Mucosa of stomach (tissue), 1 donor: Measurements from ENCODE around the gene BARX2.

Experiments used
- H3K27me3 ChIP-seq: one replicate; pipeline ENCODE4 v1.7.0; 2013; ENCODE audit warnings: mild to moderate bottlenecking, low read length; ENCODE audit not compliant: control insufficient read depth, insufficient read depth
- H3K36me3 ChIP-seq: one replicate; pipeline ENCODE4 v1.7.0; 2013; ENCODE audit warnings: low read length; ENCODE audit not compliant: control insufficient read depth, insufficient read depth
- H3K4me1 ChIP-seq: one replicate; pipeline ENCODE4 v1.7.0; 2013; ENCODE audit warnings: mild to moderate bottlenecking, low read length; ENCODE audit not compliant: control insufficient read depth, insufficient read depth
- H3K4me3 ChIP-seq: one replicate; pipeline ENCODE4 v1.7.0; 2013; ENCODE audit warnings: low read length
- H3K9ac ChIP-seq: one replicate; pipeline ENCODE4 v1.7.0; 2013; ENCODE audit warnings: mild to moderate bottlenecking, low read length, moderate library complexity
- H3K9me3 ChIP-seq: one replicate; pipeline ENCODE4 v1.7.0; 2013; ENCODE audit warnings: mild to moderate bottlenecking, low read length, moderate library complexity; ENCODE audit not compliant: control insufficient read depth
- donor health status: Pancreatic carcinoma.

Gene BARX2

DNA sequence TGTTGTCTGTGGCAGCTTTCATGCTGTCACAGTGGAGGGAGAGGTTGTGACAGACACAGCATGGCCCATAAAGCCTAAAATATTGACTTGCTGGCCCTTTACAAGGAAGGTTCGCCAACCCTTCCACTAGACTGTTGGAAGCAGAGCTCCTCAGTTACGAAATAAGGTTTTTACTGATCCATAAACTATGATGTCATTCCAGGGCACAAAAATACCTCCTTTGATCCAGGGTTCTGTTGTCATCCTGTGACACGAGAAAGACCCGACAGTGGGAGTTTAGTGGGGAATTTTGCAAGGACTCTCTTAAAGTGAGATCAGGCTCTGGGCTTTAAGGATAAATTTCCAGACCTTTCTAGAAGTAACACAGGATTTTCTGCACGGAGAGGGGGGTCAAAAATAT is 15.7 kb downstream of the BARX2 start:
- peaks cover 14% of the 10 kb centered on the region for H3K4me1 ChIP-seq
- H3K4me3 ChIP-seq, result no peak overlapping the region
- no peak overlapping the region for H3K9ac ChIP-seq
- no peaks in the 10 kb centered on the region for H3K36me3 ChIP-seq
- H3K9me3 ChIP-seq, result no peaks in the 10 kb centered on the region
- H3K27me3 ChIP-seq, result no peaks in the 10 kb centered on the region

DNA sequence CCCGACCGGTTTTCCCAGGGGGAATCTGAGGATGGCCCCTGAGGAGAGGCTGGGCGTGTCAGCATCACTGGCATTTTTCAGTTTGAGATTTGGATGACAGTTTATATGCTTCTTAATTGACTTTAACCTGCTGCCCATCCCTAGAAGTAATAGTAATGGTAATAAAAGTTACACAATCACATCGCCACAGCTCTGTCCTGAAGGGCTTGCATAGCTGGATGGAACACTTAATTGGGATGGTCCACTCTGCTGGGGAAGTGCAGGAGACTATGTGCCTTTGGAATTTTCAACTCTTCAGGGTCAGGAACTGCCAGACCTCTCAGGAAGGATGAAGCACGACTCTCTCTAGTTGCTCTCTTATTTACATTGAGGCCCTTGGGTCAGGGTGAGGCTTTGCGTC is 16.2 kb downstream of the BARX2 start:
- H3K9me3 ChIP-seq, result no peaks in the 10 kb centered on the region
- H3K4me3 ChIP-seq, result no peak overlapping the region
- H3K27me3 ChIP-seq, result no peaks in the 10 kb centered on the region
- H3K36me3 ChIP-seq, result no peaks in the 10 kb centered on the region
- no peak overlapping the region for H3K9ac ChIP-seq
- H3K4me1 ChIP-seq, result peaks cover 10% of the 10 kb centered on the region

DNA sequence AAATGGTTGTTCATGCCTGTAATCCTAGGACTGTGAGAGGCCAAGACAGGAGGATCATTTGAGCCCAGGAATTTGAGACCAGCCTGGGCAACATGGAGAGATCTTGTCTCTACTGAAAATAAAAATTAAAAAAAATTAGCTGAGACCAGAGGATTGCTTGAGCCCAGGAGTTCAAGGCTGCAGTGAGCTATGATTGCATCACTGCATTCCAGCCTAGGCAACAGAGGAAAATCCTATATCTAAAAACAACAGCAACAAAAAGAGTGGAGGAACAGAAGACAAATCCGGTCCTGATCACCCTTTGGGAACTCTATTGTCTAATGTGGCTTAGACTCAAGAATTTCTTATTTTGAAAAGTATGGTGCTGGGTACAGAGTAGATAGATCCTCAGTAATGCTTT is 17.3 kb downstream of the BARX2 start:
- no peak overlapping the region for H3K4me3 ChIP-seq
- H3K27me3 ChIP-seq, result no peaks in the 10 kb centered on the region
- H3K4me1 ChIP-seq, result no peaks in the 10 kb centered on the region
- no peak overlapping the region for H3K9ac ChIP-seq
- no peaks in the 10 kb centered on the region for H3K36me3 ChIP-seq
- H3K9me3 ChIP-seq, result no peaks in the 10 kb centered on the region

DNA sequence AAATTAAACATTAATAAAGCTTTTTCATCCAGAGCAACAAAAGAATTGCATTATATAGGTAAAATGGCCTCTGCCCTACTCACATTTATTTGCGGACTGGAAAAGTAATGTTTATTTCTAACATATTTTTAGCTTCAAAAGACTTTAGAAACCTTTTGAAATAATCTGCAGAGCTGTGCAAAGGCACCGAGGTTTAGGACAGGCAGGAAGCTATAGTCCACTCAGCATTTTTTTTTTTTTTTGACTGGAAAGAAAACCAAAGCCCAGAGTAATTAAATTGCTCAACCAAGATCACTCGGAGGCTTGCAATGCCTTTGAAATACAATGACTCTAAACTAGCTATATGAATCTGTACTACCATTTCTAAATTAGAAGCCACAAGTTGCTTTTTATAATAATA is 19.1 kb downstream of the BARX2 start:
- H3K36me3 ChIP-seq, result no peaks in the 10 kb centered on the region
- H3K27me3 ChIP-seq, result no peaks in the 10 kb centered on the region
- no peak overlapping the region for H3K4me3 ChIP-seq
- no peak overlapping the region for H3K9ac ChIP-seq
- H3K9me3 ChIP-seq, result no peaks in the 10 kb centered on the region
- no peaks in the 10 kb centered on the region for H3K4me1 ChIP-seq

DNA sequence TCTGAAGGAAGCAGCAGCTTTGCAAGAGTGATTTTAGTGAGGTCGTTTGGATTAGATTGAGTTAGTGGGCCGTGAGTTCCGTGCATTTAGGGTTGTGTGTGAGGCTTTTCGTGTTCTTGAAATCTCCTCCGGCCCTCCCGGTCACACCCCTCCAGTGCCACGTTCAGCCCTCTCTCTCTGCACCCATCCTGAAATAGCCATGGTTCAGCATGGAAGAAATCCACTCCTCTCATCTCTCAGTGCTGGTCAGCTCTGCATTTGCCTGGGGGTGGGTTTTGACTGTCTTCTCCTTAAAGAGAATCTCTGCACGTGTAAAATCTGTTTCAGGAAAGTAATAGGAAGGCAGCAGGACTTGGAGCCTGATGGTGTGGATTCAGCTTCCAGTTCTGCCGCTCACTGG is 19.8 kb downstream of the BARX2 start:
- H3K9ac ChIP-seq, result no peak overlapping the region
- H3K4me3 ChIP-seq, result no peak overlapping the region
- no peaks in the 10 kb centered on the region for H3K4me1 ChIP-seq
- H3K9me3 ChIP-seq, result no peaks in the 10 kb centered on the region
- no peaks in the 10 kb centered on the region for H3K36me3 ChIP-seq
- no peaks in the 10 kb centered on the region for H3K27me3 ChIP-seq

DNA sequence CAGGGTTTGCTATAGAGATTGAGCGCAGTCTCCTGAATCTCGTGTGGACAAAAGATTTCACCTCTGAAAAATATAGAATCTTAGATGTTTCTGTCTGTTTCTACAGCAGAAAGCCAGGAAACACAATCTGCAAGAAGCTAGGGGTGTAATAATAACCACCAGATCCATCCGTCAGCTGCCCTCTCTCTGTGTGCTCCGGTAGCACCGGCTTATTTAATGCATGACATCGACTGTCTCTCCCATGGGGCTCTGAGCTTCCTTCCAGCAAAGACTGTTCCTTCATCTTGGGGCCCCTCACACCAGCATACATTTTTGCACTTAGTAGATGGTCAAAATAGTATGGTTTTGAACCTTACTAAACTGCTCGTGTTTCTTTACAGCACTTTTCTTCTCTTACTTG is 20.2 kb downstream of the BARX2 start:
- H3K9ac ChIP-seq, result no peak overlapping the region
- H3K9me3 ChIP-seq, result no peaks in the 10 kb centered on the region
- H3K4me1 ChIP-seq, result no peaks in the 10 kb centered on the region
- no peaks in the 10 kb centered on the region for H3K27me3 ChIP-seq
- H3K4me3 ChIP-seq, result no peak overlapping the region
- no peaks in the 10 kb centered on the region for H3K36me3 ChIP-seq

DNA sequence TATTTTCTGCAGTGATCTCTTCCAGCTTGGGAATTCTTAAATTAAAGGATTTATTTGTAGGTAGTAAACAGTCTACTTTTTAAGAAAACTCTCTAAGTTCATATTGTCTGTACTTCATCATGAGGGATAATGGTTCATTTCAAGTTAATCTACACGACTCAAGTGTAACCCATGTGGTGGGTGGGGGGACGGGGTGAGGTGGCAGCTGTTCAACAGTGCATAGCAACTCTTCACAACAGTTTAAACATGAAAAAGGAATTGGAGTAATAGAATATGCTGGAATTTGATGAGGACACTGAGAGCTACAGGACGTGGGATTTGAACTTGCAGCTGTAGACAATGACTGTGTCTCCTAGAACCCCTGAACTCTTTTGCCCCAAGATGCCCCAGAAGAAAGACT is 20.8 kb downstream of the BARX2 start:
- Histone ChIP-seq H3K36me3 (no peaks in the 10 kb centered on the region), H3K4me1 (no peaks in the 10 kb centered on the region), H3K9me3 (no peaks in the 10 kb centered on the region), H3K4me3 (no peak overlapping the region), H3K9ac (no peak overlapping the region), H3K27me3 (no peaks in the 10 kb centered on the region)

DNA sequence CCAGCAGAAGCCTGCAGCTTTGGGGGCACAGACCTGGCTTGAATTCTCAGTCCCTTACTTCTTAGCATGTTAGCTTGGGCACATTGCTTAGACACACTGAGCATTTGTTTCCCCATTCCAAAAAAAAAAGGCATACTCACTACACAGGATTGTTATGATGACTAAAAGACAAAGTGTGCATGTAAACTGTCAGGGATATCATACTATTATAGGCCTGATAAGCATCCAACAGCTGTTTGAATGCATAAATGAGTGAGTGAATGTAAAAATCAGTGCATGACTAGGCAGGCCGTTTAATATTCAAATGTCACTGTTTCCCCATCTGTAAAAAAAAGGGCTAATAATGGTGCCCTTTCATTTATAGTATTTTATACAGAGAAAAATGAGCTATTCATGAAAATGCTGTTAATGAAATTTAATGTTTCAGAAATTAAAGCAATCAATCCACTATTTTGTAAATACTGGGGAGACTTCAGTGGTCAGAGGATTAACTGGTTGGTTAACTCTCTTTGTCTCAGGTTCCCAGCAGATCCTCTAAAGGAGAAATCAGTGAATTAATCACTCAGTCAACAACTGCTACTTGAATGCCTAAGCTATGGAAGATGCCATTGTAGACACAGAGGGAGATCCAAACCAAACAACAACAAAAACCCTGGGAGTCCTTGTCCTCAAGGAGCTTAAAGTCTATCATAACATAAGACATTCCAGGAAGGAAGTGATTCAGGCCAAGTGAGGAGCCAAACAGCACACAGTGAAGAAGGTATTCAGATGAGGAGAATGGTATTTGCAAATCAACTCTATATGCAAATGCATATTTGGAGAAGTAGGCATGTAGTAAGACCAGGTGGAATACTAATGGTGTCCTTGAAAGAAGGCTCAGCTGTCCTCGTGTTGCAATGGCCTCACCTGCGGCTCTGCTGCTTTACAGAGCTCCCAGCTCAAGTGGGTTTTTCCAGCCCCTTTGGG is 26.8 kb downstream of the BARX2 start:
- Histone ChIP-seq H3K4me3 (no peak overlapping the region), H3K4me1 (no peaks in the 10 kb centered on the region), H3K9ac (no peak overlapping the region), H3K27me3 (no peaks in the 10 kb centered on the region), H3K36me3 (no peaks in the 10 kb centered on the region), H3K9me3 (no peaks in the 10 kb centered on the region)

DNA sequence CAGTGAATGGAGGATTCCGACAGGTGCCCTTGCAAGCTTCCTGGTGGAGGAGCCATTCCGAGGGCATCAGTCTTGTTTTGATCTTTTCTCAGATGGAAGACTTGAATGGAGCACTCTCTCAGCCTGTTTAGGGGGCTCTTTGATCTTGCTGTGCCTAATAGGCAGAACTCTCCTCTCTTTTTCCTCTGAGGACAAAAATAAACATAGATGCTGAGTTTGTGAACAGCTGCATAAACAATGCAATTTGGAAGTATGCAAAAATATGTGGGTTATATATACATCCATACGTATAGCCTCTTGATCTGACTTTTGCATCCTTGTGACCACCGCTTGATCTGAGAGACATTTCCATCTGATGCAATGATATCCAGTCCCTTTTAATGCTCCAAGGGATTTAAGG is 29.1 kb downstream of the BARX2 start:
- no peaks in the 10 kb centered on the region for H3K9me3 ChIP-seq
- H3K4me1 ChIP-seq, result no peaks in the 10 kb centered on the region
- H3K36me3 ChIP-seq, result no peaks in the 10 kb centered on the region
- no peaks in the 10 kb centered on the region for H3K27me3 ChIP-seq
- no peak overlapping the region for H3K9ac ChIP-seq
- no peak overlapping the region for H3K4me3 ChIP-seq

DNA sequence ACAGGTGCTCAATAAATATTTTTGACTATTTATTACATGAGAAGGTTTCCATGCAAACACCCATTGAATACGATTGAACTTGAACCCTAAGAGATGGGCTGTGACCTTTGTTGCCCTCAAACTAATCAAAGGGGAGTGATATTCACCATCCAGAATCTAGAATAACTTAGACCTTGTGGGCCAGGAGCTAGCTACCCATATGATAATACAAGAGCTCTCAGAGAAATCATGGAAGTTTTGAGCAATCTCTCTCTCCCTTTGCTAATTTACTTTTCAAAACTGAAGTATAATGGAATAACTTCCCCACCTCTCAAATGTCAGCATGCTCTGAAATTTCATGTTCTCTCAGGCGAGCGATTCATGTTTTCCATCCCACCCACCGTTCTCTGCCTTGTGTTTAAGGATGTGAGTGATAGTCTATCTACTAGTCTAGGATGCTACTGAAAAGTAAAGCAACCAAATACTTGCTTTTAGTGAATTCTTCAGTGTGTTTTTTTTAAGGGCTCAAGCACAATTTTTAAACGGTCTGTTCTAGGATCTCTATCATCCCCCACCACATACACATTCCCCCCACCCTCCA is 33.3 kb downstream of the BARX2 start:
- Histone ChIP-seq H3K9me3 (no peaks in the 10 kb centered on the region), H3K9ac (no peak overlapping the region), H3K36me3 (no peaks in the 10 kb centered on the region), H3K4me3 (no peak overlapping the region), H3K27me3 (no peaks in the 10 kb centered on the region), H3K4me1 (peaks cover 15% of the 10 kb centered on the region)

DNA sequence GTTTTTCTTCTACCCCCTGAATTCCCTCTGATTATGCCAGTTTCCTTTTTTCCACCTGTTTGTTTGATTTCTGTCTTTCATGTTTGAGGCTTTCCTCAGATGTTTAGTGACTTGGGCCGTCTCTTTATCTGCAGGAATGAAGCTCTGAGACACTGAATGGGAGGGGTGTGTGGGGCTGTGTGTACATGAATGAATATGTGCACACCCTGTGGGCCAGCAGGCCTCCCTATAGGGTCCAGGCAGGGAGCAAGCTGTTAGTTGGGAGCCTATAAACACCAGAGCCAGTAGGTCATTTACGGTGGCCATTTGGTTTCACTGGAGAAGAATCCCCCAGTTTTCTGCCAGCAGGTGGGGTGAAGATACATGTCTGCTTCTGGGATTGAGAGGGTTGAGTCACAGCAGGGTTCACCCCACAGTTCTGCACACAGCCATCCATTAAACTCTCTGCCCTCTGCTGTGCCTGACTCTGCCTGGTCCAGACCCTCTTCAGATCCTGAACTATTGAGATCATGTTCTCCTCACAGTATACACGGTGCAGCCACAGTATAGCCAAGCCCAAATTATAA is 34.8 kb downstream of the BARX2 start:
- no peaks in the 10 kb centered on the region for H3K27me3 ChIP-seq
- no peak overlapping the region for H3K4me3 ChIP-seq
- H3K9ac ChIP-seq, result no peak overlapping the region
- no peaks in the 10 kb centered on the region for H3K36me3 ChIP-seq
- H3K4me1 ChIP-seq, result peaks cover 24% of the 10 kb centered on the region
- H3K9me3 ChIP-seq, result no peaks in the 10 kb centered on the region

DNA sequence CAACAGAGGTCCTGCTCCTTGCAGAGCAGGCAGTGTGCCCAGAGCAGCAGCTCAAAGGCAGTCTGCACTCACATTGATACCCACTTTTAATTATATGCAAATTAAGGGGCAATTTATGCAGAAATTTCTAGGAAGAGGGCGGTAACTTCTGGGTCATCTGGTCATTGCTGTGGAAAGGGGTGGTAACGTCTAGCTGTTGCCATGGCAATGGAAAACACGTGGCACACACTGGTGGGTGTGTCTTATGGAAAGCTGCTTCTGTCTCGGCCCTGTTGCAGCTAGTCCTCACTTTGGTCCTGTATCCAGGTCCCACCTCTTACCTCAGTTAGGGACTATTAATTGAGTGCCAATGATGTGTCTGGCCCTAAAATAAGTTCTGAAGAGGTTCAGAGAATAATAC is 36.8 kb downstream of the BARX2 start:
- H3K9ac ChIP-seq, result no peak overlapping the region
- peaks cover 38% of the 10 kb centered on the region for H3K4me1 ChIP-seq
- no peak overlapping the region for H3K4me3 ChIP-seq
- no peaks in the 10 kb centered on the region for H3K9me3 ChIP-seq
- H3K36me3 ChIP-seq, result no peaks in the 10 kb centered on the region
- no peaks in the 10 kb centered on the region for H3K27me3 ChIP-seq
